Hematopoietic multipotent progenitor cell treated with erythropoietin and hydrocortisone succinate and interleukin-3 and kit ligand, for 15 days (in vitro differentiated cells): ENCODE measurements around the gene RBM44.

Experiments used
- DNase-seq: peaks from one replicate; pipeline ENCODE4 v3.0.0-alpha.2; 2015; ENCODE audit warnings: low spot score

Gene RBM44

GRCh38 chr2:237885111-237885930 is 86.7 kb downstream of the RBM44 start:
- no peak for DNase-seq

DNA sequence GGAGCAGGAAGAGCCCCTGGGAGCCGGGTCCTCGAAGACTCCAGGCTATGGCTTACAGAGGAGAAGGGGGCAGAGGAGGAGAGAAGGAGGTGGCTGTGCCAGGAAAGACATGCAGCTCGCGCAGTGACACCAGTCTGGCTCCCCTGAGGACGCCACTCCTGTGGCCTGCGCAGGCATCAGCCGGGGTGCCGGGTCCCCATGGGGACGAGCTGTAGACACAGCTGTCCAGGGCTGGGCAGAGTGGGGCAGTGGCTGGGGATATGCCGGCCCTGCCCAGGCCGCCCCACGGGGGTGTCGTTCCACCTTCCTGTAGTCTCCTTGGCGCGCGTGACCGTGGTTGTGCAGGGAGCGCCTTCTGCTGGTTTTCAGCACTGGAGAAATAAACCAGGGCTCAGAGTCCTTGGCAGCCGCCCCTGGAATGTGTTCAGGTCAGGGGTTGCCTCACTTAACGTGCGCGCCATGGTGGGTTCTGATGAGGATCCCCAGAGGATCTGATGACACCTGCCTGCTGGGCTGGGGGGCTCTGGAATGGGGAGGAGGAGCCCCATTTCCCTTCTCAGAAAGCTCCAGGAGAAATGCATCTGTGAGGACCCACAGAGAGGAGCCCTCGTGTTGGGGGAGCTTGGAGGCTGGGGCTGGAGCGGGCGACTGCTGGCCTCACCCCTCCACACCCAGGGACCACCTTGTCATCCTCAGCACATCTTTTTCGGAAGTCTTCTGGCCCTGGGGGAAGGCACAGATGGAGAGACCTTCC is 87.5 kb downstream of the RBM44 start:
- no peak for DNase-seq

GRCh38 chr2:237886685-237887481 is 88.3 kb downstream of the RBM44 start:
- DNase-seq: no peak

DNA sequence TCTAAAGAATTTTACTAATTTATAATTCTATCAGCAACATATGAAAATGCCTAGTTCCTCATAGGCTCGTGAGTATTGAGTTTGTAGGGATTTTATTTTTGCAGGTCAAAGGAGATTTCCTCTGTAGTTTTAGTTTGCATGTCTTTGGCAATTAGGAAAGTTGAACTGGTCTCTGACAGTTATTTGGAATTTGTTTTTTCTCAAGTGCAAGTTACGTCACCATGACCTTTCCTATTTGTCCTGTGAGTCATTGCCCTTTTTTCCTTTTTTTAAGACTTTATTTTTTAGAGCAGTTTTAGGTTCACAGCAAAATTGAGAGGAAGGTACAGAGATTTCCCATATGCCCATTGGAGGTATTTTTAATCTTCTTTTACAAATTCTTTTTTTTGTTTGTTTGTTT is 89.8 kb downstream of the RBM44 start:
- no peak for DNase-seq

GRCh38 chr2:237889016-237889415 is 90.4 kb downstream of the RBM44 start:
- DNase-seq: no peak

DNA sequence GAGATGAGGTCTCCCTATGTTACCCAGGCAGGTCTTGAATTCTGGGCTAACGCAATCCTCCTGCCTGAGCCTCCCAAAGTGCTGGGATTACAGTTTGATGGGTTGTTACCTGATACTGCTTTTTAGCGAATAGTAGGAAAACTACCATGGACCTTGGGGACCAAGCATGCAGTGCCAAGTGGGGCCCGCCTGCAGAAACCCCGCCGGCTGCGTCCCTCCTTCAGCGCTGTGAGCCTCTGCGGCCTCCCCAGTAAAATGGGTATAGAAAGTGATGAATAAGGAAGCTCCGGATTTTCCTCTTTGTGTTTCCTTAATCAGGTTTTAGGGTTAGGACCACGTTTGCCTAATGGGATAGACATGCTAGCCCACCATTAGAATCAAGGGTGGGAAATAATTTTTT is 91.2 kb downstream of the RBM44 start:
- DNase-seq: no peak
